Mammary epithelial cell (primary cell): ENCODE data around the gene AGA.

Source experiments
- EZH2 ChIP-seq: IDR thresholded peaks from 2 replicates; pipeline ENCODE4 v1.6.1; 2012; ENCODE audit warnings: low read length, inconsistent platforms, borderline replicate concordance
- TF ChIP-seq, protein P1 (sequence below), 2 donors: IDR thresholded peaks in 1 of 2; conservative IDR thresholded peaks in 1 of 2; 2 replicates each; pipeline ENCODE4 v1.5.1; 2011 to 2012; ENCODE audit warnings: inconsistent platforms in 2 of 2, low read length in 2 of 2, mild to moderate bottlenecking in 2 of 2, control low read depth in 1 of 2, low read depth in 1 of 2; ENCODE audit not compliant: insufficient read depth in 1 of 2; ENCODE audit errors: extremely low read depth in 1 of 2

DNA sequence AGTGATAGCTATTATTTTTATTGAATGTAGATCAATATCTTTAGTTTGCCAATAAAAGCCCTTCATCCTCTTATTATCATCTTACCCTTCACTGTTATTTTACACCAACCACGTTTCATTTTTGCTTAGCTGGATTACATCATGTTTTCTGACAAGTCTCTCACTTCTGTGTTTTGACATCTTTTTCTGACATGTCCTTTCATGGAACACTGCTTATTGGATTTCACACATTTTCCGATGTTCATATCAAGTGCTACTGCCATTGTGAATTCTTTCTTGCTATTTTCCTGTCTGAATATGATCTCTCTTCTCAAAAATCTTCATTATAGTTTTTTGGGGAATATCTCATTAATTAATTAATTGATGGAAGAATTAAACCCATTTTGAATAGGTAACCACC lies 48.5 kb upstream of the AGA start:
- TF ChIP-seq, protein P1, sequence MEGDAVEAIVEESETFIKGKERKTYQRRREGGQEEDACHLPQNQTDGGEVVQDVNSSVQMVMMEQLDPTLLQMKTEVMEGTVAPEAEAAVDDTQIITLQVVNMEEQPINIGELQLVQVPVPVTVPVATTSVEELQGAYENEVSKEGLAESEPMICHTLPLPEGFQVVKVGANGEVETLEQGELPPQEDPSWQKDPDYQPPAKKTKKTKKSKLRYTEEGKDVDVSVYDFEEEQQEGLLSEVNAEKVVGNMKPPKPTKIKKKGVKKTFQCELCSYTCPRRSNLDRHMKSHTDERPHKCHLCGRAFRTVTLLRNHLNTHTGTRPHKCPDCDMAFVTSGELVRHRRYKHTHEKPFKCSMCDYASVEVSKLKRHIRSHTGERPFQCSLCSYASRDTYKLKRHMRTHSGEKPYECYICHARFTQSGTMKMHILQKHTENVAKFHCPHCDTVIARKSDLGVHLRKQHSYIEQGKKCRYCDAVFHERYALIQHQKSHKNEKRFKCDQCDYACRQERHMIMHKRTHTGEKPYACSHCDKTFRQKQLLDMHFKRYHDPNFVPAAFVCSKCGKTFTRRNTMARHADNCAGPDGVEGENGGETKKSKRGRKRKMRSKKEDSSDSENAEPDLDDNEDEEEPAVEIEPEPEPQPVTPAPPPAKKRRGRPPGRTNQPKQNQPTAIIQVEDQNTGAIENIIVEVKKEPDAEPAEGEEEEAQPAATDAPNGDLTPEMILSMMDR (conservative IDR thresholded peaks at IDR 0.05 in 1 of 2, IDR thresholded peaks at IDR 0.05 in 1 of 2; ENCODE audit: extremely low read depth in 1 of 2, insufficient read depth in 1 of 2, low read depth in 1 of 2, low read length in 2 of 2) = no peak
- TF ChIP-seq EZH2 = no peak
